HG02981 (cell line): Measurements from ENCODE around the gene TENM3.

ENCODE experiments used
- ATAC-seq: cut with Tn5 transposase; IDR thresholded peaks from one replicate; pipeline ENCODE4 v1.9.1; 2021; ENCODE audit warnings: mild to moderate bottlenecking, moderate library complexity; ENCODE audit not compliant: unreplicated experiment

Gene TENM3

DNA sequence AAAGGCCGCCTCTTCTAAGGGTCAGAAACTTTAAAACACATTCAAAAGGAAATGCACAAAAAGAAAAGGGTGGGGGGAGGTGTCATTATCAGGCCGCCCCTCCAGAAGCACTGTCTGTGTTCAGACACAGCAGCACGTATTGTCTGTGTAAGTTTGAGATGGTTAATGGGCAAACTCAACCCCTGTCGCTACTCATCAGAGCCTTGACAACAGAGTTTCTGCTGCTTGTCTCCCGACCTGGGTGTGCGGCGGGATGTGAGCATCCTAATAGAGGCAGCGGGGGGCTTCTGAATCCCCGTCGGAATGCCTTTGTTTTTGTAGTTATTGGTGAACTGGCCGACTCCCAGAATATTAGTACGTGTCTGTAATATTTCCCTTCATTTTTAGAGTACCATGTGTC lies 515.1 kb downstream of the TENM3 start:
- ATAC-seq: no peak

DNA sequence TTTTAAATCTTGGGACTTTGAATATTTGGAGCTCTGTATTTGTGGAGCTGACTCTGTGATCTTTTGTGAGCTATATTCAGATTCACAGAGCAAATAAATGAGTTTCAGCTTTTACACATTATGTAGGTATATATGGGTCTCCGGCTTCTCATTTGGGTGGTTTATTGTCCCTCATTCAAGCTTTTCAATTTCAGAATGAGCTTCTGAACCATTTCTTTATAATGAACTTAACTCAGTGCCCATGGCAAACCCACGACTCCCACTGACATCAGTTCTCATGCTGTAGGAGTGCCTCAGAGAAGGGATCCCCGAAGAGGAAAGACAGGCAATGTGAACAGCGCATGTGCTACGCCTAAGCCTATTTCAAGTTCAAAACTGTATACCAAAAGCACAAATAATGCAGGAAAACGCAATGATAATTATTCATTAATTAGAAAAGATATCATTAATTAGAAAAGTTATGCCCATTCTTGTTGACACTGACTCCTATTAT lies 517.4 kb downstream of the TENM3 start:
- no peak for ATAC-seq

DNA sequence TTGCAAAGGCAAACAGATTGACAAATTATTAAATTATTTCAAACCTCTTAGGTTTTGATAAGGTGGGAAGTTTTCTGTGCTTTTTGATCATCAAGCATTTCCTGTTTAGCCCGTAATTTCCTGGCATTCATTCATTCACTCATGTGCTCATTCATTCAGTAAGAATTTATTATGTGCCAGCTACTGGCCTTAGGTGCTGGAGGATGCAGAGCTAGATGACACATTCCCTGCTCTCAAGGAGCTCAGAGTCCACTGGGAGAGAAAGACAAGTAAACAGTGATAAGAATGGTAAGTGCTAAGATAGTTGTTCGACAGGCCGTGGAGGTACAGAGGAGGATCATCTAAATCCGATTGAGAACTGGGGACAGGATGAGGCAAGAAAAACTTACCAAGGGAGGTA lies 520.9 kb downstream of the TENM3 start:
- no peak for ATAC-seq

DNA sequence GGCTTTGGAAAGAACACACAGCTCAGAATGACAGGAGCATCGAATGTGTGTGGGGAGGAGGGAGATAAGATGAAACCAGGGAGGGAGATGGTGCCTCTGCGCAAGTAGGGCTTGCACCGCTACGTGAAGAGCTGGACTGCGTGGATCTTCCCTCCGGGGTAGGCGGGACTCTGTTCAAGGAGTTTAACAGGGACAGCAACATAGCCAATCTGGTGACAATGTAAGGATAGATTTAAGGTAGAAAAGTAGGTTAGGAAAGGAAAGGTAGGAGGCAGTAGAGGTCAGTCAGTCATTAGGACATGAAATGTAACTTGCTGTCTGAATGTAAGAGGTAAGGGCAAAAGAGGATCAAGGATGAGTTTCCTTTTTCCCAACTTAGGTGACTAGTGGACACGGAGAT lies 521.4 kb downstream of the TENM3 start:
- ATAC-seq: no peak

DNA sequence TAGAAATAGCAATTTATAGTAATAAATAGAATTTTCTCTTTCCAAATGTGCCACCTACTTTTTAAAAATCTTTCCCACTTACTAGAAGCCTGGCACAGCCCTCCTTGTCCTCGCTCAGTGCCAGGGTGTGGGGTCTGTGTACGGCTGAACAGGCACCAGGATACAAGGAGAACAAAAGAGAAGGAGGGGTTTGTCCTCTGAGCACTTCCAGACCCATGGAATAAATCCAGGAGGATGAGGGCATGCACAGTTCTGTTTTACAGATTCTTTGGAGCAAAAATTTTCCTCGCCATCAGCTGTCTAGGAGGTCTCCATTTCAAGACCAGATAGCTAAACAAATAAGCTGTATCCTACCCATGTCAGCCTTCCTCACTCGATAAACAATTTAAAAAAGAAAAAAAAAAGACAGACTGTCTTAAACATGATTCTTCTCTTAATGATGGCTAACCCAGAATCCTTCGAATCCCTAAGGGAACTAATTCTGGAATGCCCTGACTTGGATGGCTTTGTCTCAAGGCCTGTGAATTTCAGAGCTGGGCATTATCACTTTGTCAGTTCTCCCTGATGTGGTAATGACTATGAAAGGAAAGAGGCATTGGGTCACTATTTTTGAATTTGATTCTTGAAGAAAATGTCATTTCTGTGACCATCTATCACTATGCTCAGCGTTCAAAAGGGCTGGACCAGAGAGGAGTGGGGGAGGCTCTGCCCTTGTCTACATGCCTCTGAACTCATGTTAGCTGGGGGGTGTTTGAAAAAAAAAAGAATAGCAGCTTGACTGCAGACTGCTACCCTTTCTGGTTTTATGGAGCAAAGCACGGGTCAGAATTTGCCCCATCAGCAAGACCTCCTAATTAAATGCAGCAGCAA lies 523.0 kb downstream of the TENM3 start:
- no peak for ATAC-seq

DNA sequence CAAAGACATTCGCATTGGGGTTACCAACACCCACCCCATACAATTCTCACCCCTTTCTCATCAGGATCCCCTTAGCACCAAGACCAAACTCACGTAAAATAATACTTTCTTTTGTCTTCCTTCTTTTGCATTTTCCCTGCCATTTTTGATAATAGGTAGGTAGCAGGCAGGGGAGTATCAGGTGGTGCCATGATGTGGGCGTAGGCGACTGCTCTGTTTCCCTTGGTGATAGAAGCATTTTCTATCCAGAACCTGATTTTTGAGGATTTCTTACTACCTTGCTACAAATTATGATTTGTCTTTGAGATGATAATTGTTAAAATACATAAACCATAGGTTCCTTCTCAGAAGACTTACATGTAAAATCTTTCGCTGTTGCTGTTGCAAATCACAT lies 523.7 kb downstream of the TENM3 start:
- ATAC-seq: no peak

DNA sequence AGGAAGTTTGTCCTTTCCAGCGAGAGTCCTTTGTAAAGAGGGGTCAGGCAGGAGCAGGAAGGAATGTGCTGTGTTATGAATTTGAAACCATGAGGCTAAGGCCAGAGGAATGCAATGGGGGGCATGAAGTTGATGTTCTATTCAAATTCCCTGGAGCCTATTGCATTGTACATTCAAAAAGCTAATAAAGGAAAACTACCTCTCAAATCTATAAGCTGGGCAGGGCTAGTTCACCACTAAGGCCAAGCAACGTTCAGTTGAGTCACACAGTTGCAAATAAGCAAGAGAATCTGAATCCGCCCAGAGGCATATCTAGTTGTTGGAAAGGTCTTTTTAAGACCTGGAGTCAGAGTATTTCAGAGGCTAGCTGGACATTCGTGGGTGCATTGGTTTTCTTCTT lies 525.6 kb downstream of the TENM3 start:
- no peak for ATAC-seq

DNA sequence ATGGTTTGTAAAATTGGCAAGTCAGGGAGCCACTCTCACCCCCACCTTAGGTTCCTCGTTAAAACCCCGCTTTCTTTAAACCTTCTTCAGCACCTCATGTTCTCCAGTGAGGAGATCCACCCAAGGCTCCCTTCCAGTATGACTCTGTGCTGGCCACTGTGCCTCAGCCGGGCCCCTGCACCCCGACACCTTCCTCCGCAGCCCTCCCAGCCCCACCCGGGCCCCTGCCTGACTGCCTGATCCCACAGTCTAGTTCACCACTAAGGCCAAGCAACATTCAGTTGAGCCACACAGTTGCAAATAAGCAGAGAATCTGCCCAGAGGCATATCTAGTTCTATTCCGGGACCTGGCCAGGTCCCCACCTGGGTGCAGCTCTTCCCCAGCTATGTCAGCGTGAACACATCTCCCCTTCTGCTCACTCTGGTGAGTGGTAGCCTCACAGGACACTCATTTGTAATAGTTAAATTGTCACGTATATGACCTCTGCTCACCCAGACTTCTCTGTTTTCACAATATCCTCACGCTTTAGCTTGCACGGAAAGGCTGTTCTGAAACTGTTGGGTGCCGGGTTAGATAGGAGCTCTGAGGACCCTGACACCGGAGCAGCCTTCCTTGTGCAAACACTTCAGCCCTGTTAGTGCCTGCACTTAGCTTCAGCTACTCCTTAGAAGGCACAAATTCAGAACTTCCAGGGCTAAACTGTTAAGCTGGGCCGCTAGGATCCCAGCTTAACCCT lies 527.2 kb downstream of the TENM3 start:
- ATAC-seq: no peak

DNA sequence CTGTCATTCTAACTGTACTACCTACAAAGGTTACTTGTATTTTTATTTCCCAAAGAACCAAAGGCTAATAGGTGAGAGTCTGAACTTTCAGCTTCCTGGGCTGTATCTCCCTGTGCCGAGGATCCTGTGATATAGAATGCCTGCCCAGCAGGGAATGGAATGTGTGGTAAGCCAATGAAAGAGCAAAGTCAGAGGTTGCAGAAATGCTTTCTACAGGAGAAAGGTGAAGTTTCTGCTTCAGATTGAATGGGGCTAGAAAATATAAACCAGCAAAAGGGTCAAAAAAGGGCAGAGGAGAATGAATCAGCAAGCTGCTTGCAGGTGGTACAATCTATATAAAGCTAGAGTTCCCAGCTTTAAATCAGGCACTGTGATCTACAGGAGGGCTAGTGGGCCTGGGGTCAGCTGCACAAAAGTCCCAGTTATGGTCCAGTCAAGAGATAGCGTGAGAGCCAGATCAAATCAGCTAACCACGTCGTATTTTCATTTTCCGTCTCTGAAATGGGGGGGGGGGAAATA lies 527.9 kb downstream of the TENM3 start:
- ATAC-seq: no peak

DNA sequence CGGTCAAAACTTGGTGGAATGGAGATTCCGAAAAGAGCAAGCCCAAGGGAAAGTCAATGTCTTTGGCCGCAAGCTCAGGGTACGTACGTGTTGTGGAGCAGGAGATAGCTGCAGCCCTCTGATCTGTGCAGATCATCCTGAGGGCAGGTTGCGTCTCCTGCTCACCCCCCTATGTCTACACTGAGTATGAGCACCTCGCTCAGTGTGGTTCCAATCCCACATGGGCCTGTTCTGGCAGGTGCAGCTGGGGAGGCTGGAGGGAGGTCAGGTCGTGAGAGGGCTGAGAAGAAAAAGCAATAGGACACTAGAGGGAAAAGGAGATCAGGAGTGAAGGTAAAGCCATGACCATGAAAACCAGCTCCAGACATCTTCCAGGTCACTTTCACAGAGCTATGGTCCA lies 531.9 kb downstream of the TENM3 start:
- ATAC-seq: no peak

DNA sequence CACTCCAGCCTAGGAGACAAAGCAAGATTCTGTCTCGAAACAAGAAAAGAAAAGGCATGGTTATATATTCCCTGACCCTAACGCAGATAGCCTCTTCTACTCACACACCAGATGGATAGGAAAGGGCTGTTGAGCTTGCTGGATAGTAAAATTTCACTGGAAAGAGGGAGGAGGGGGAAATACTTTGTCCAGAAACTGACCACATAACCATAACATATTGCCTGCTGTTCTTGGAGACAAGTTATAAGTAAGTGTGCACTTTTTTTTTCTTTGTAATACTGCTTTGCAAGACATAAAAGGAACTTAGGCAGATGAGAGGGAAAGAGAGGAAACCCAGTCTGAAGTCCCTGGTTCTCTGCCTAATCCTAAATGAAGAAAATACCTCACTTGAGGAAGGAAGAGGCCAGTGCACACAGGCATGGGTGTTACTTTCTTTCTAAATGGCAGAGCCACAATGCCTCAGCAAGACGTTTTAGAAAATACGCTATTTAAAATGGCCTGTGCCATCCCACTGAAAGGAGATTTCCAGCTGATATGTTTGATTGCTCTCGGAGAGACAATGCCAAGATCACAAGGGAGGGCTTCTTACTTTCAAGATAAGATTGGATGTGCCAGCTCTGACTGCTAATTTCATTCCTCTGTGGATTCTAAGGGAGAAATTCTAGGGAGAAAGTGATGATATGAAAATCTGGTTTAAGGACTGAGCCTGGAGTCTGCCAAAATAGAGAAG lies 533.3 kb downstream of the TENM3 start:
- no peak for ATAC-seq

DNA sequence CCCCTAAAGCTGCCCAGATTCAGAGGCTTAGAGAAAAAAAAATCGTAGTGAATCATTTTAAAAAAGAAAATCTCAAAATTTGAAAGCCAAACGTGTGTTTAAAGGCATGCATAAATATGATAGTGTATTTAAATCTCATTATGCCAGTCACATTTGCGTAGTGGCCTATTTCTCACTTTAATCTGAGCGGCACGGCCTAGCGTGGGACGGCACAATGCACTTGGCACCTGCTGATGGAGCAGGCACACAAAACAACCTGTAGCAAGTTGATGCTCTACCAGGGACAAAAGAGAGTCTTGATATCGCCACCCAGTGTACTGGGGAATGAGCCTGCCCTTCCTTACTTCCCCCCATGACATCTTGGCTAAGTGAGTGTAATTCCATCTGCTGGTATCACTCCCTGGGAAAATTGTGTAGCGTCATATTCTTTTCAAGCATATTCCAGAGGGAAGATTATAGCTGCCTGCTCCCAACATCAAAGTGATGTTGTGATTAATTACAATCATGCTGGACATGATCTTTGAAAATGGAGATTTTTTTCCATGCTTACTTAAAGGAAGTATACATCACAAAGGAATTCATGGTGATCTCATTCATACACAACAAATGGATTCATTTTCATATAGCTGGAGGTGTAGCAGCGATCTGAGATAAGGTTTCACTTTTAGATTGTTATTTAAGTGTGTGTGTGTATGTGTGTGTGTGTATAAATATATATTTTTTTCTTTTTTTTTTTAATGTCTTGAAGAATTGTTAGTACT lies 535.2 kb downstream of the TENM3 start:
- ATAC-seq: no peak

DNA sequence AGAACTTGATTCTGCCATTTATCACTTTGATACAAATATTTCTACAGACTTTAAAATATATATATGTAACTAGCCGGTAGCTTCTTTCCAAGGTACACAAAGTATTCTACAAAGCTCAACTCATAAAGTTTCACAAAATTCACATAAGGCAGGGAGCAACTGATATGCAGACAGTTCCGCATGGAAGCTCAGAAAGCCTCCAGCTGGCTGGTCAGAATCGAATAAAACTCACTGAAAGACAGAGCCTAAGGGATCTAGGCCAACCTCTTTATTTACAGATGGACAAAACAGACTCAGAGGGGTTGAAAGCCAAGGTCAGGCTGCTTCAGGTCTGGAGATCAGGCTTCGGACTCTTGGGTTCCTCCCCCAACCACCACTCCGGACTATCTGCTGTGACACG lies 543.8 kb downstream of the TENM3 start:
- ATAC-seq: no peak

DNA sequence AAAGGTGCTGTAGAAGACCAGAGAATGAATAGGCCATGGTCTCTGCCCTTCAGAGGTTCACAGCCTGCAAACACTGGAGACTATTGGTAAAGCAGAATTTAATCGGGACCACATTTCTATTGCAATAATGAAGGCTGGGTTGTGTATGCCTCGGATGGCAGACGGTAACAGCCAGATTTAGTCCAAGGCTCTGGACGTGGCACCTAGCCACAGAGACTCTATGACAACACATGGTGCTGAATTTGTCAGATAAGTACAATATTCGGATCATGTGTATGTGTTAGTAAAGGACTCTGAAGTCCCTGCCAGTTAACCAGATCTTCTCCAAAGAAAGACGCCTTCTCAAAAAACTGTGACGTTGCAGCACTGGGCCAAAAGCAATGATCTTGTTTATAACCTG lies 545.0 kb downstream of the TENM3 start:
- ATAC-seq: no peak

DNA sequence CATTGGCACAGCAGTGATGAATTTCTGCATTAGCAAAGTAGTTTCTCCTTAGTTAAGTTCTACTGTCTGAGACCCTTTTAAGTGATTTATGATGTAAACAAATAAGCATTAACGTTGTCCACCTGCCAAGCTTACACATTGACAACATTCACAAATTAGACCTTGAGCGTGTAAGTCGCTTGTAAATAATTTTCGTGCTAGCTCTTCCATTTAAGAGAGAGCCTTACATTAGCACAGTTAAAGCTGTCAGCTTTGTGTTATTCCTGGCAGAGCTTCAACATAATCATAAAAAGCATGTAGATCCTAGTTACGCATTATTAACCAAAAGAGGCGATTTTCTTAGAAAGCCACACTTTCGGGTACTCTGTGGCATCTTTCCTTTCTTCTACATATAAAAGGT lies 546.3 kb downstream of the TENM3 start:
- no peak for ATAC-seq

DNA sequence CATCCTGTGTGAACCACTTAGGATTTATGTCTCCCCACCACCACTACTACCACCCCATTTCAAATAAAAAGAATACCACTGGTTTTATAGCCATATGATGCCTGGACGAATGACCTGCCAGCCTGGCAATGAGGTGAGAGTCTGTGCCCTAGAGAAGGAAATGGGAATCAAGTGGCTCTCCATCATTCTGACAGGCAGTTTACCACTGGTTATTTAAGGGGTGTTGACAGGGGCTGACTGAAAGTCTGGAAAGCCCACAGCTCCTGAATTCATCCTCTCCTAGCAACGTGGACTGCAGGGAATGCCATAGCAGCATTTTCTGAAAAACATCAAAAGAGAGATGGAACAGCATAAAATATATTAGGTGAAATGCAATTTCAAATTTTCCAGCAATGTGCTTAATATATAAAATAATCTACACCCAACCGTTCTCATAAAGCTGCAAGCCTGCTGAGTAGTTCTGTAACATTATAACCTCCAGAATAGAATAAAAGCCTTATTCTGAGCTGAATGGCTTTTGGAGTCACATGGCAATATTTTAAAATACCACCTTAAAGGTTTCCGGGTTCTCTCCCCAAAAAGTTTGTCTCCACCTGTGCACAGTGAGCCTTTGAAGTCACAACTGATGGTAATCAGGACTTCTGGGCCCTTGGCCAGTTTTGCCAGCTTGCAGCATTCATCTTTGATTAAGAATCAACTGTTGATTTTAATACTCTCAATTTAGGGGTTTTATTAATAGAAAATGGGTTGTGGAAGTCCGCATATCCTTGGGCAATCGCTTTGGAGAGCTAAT lies 552.4 kb downstream of the TENM3 start:
- ATAC-seq: no peak

DNA sequence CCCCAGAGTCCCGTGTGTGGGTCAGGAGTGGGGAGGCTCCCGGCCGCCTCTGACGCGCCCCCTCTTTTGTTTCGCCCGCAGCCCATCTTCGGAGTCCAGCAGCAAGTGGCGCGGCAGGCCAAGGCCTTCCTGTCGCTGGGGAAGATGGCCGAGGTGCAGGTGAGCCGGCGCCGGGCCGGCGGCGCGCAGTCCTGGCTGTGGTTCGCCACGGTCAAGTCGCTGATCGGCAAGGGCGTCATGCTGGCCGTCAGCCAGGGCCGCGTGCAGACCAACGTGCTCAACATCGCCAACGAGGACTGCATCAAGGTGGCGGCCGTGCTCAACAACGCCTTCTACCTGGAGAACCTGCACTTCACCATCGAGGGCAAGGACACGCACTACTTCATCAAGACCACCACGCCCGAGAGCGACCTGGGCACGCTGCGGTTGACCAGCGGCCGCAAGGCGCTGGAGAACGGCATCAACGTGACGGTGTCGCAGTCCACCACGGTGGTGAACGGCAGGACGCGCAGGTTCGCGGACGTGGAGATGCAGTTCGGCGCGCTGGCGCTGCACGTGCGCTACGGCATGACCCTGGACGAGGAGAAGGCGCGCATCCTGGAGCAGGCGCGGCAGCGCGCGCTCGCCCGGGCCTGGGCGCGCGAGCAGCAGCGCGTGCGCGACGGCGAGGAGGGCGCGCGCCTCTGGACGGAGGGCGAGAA lies 556.5 kb downstream of the TENM3 start:
- no peak for ATAC-seq

DNA sequence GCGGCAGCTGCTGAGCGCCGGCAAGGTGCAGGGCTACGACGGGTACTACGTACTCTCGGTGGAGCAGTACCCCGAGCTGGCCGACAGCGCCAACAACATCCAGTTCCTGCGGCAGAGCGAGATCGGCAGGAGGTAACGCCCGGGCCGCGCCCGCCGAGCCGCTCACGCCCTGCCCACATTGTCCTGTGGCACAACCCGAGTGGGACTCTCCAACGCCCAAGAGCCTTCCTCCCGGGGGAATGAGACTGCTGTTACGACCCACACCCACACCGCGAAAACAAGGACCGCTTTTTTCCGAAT lies 557.0 kb downstream of the TENM3 start:
- ATAC-seq: no peak

DNA sequence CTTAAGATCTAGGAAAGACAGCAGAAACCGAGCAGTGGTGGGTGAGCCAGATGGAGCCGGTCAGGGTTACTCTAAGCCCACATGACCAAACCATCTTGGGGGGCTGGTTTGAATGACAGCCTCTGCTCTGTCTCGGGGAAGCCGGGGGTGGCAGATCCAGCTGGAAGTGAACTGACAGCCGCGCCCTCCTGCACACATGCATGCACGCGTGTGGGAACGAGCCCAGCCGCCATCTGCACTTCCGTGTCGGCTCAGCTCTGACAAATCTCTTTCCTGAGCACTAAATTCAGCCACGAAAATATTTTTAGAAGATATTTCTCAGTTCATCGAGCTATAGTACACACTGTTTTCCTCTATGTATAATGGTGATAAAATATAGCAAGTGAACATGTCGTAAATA lies 558.4 kb downstream of the TENM3 start:
- no peak for ATAC-seq
